HG02759 (cell line): ENCODE measurements around the gene SF3B6.

Experiments used
- ATAC-seq: cut with Tn5 transposase; IDR thresholded peaks from one replicate; pipeline ENCODE4 v1.9.1; 2021; ENCODE audit warnings: mild to moderate bottlenecking, moderate library complexity; ENCODE audit not compliant: unreplicated experiment

Gene SF3B6

DNA sequence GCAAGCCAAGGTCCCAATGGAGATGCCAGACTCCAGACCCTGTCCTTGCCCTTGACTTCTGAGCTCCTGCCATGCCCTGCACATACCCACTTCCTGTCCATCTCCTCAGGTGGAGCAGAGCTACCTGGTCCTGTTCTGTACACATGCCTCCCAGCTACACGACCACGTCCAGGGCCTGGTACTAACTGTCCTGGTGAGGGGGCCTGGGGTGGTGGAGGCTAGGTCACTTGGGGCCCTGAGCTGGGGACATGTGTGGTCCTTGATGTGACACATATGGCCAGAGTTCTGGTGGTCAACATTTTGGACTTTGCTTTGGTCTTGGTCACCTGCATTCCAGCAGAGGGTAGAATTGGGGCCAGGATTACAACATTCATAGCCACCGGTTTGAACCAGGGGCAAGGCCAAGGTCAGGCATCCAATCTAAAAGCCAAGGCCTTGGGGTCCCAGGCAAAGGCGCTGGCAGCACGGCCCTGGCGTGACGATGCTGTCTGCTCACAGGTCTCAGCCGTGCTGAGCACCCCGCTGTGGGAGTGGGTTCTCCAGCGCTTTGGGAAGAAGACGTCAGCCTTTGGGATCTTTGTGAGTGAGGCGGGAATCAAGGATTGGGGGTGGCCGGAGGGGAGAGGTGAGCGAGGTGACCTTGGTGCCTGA is 53.7 kb downstream of the SF3B6 start:
- no peak for ATAC-seq

- no peak for ATAC-seq
These were observed 54.8 kb downstream of the SF3B6 start for GRCh38 chr2:24021122-24021998.

DNA sequence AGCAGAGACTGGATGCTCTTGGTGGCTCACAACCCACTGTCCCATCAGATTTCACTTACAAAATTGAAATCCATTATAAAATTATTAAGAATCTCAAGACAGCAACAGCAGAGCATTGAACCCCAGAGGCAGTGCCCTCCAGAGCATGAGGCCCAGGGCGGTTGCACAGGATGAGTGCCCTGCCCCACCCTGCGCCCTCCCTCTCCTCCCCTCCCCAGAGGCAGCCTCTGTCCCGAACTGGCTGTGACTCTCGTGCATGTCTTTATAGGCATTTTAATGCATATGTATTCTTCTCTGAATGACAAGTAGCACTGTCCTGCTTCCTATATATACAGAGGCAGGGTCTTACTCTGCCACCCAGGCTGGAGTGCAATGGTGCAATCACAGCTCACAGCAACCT is 55.9 kb downstream of the SF3B6 start:
- ATAC-seq: no peak

- no peak for ATAC-seq
These were observed 56.4 kb downstream of the SF3B6 start for GRCh38 chr2:24019729-24020128.

DNA sequence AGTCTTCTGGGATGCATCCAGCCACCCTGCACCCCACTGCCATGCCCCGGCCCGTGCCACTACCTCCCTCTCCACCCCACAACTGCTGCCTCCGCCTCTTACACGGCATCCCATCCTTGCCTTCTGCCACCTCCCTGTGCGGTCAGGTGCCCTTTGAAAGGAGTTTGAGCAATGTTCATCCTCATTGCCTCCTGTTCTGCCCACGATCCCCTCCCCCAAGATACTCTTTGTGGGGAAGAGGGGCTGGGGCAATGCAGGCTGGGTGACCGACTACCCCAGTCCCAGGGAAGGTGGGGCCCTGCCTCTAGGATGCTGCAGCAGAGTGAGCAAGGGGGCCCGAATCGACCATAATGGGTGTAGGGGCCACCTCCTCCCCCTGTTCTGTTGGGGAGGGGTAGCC is 57.9 kb downstream of the SF3B6 start:
- no peak for ATAC-seq

GRCh38 chr2:24017711-24018110 is 58.4 kb downstream of the SF3B6 start:
- no peak for ATAC-seq
